Endothelial cell of umbilical vein (primary cell): Measurements from ENCODE around the gene RIN2. TPM values are rescaled to one million over a fixed set of nuclear protein-coding genes. Genes with fewer than 3 reads are reported as not detected.
A peak's percentile ranks its signal among the peaks of the same experiment; 100 is the strongest.

Source experiments
- BruUV-seq: library from RNA; stranded (reverse); fragments of 400-500 nt; replicated peaks from 2 replicates; lab custom pipeline; 2021; lab: Mats Ljungman, UMichigan
- CTCF ChIA-PET: fragments of 300-600, 350-600 bp; sonication (Branson Sonifier 250); formaldehyde crosslinking; loops from one replicate; lab custom pipeline; 2021; ENCODE audit warnings: antibody characterized with exemption, inconsistent platforms; lab: Charles Lee
- POLR2A ChIA-PET: fragments of 300-600, 350-600 bp; sonication (Branson Sonifier 250); formaldehyde crosslinking; loops from one replicate; lab custom pipeline; 2021; ENCODE audit warnings: antibody characterized with exemption, inconsistent platforms; lab: Charles Lee
- DNase-seq: peaks from one replicate; pipeline ENCODE4 v3.0.0-alpha.2; 2011; ENCODE audit warnings: low read depth, low spot score
- FAIRE-seq: peaks from 2 replicates; lab custom pipeline; 2011; peaks lifted over from hg19 to GRCh38; lab: Jason Lieb, UNC
- H2AFZ ChIP-seq: 2 replicates; pipeline ENCODE4 v1.6.0; 2012; ENCODE audit warnings: low read depth, low read length, control low read depth, inconsistent platforms
- H3K27ac ChIP-seq: 2 replicates; pipeline ENCODE4 v1.5.1; 2011; ENCODE audit warnings: low read depth, mild to moderate bottlenecking, control low read depth, low read length, moderate library complexity; ENCODE audit not compliant: insufficient read depth
- H3K27me3 ChIP-seq, 2 experiments: 2 replicates each; pipeline versions ENCODE4 v1.6.0 to v1.6.1; 2011; ENCODE audit warnings: low read length in 2 of 2, mixed read lengths in 1 of 2; ENCODE audit not compliant: control insufficient read depth in 2 of 2, insufficient read depth in 2 of 2
- H3K36me3 ChIP-seq, 2 experiments: 2 replicates in 1 of 2; 3 replicates in 1 of 2; pipeline ENCODE4 v1.5.1; 2011; ENCODE audit warnings: low read length in 2 of 2, mild to moderate bottlenecking in 1 of 2, moderate library complexity in 1 of 2; ENCODE audit not compliant: control insufficient read depth in 2 of 2, insufficient read depth in 2 of 2; ENCODE audit errors: extremely low read depth in 1 of 2
- H3K4me1 ChIP-seq: 3 replicates; pipeline ENCODE4 v1.5.1; 2011; ENCODE audit warnings: mild to moderate bottlenecking, low read length; ENCODE audit not compliant: control insufficient read depth, insufficient read depth; ENCODE audit errors: extremely low read depth
- H3K4me2 ChIP-seq: 2 replicates; pipeline ENCODE4 v1.6.1; 2011; ENCODE audit warnings: low read length, control low read depth, mixed read lengths; ENCODE audit not compliant: insufficient read depth
- H3K4me3 ChIP-seq, 3 experiments: fragments of 200-600 bp in 1 of 3; sonication (generic), shearing (Covaris generic) in 1 of 3; replicated peaks in 1 of 3; 2 replicates each; pipeline ENCODE4 v1.5.1; 2011 to 2016; ENCODE audit warnings: control low read depth in 3 of 3, low read length in 3 of 3, mild to moderate bottlenecking in 2 of 3, inconsistent platforms in 1 of 3, low read depth in 1 of 3, moderate library complexity in 1 of 3; ENCODE audit not compliant: insufficient read depth in 1 of 3
- H3K79me2 ChIP-seq: 2 replicates; pipeline ENCODE4 v1.6.0; 2012; ENCODE audit warnings: low read length, inconsistent platforms; ENCODE audit not compliant: control insufficient read depth, insufficient read depth
- H3K9ac ChIP-seq: replicated peaks from 2 replicates; pipeline ENCODE3; 2011; ENCODE audit warnings: low read length, control low read depth; ENCODE audit not compliant: insufficient read depth; ENCODE audit errors: extremely low read depth
- H3K9me1 ChIP-seq: replicated peaks from 3 replicates; pipeline ENCODE4 v1.6.0; 2011; ENCODE audit warnings: mild to moderate bottlenecking, low read length; ENCODE audit not compliant: control insufficient read depth, insufficient read depth; ENCODE audit errors: extremely low read depth
- H3K9me3 ChIP-seq: replicated peaks from 2 replicates; pipeline ENCODE4 v1.5.1; 2012; ENCODE audit warnings: low read length, inconsistent platforms; ENCODE audit not compliant: control insufficient read depth, insufficient read depth
- H4K20me1 ChIP-seq: replicated peaks from 2 replicates; pipeline ENCODE3; 2011; ENCODE audit warnings: mild to moderate bottlenecking, low read length; ENCODE audit not compliant: control insufficient read depth, insufficient read depth; ENCODE audit errors: extremely low read depth
- CTCF ChIP-seq, 2 donors: IDR thresholded peaks; 1 replicate in 1 of 2; 2 replicates in 1 of 2; pipeline ENCODE4 v1.5.1; 2011; ENCODE audit warnings: low read length in 2 of 2, mild to moderate bottlenecking in 2 of 2, moderate library complexity in 2 of 2, control low read depth in 1 of 2, inconsistent platforms in 1 of 2, low read depth in 1 of 2; ENCODE audit not compliant: insufficient read depth in 1 of 2; ENCODE audit errors: extremely low read depth in 1 of 2
- EZH2 ChIP-seq: IDR thresholded peaks from 2 replicates; pipeline ENCODE4 v1.6.1; 2012; ENCODE audit warnings: borderline replicate concordance, low read depth, mild to moderate bottlenecking, moderate library complexity, low read length, inconsistent platforms; ENCODE audit not compliant: severe bottlenecking
- FOS ChIP-seq: IDR thresholded peaks from 2 replicates; pipeline ENCODE4 v1.6.1; 2011; ENCODE audit warnings: mild to moderate bottlenecking, low read length, moderate library complexity, borderline replicate concordance; ENCODE audit not compliant: insufficient read depth
- GATA2 ChIP-seq: IDR thresholded peaks from 2 replicates; pipeline ENCODE4 v1.7.0; 2011; ENCODE audit warnings: low read depth, mild to moderate bottlenecking, moderate library complexity, mixed read lengths, low read length; ENCODE audit not compliant: insufficient read length, insufficient read depth
- JUN ChIP-seq: IDR thresholded peaks from 2 replicates; pipeline ENCODE4 v1.6.1; 2011; ENCODE audit warnings: borderline replicate concordance, low read depth; ENCODE audit not compliant: insufficient read length, insufficient read depth
- MAX ChIP-seq: IDR thresholded peaks from 2 replicates; pipeline ENCODE4 v1.6.1; 2011; ENCODE audit not compliant: insufficient read depth, insufficient read length
- MYC ChIP-seq: IDR thresholded peaks from one replicate; pipeline ENCODE4 v1.6.1; 2011; ENCODE audit warnings: mild to moderate bottlenecking, low read depth, low read length
- POLR2A ChIP-seq: IDR thresholded peaks from 2 replicates; pipeline ENCODE4 v1.6.1; 2012; ENCODE audit warnings: low read depth, mild to moderate bottlenecking, control low read depth, low read length
- POLR2AphosphoS5 ChIP-seq: IDR thresholded peaks from 2 replicates; pipeline ENCODE4 v1.6.1; 2012; ENCODE audit warnings: low read depth, mild to moderate bottlenecking, control low read depth, low read length, moderate library complexity; ENCODE audit not compliant: insufficient read depth
- dilution Hi-C: fragments of 300-500 bp; cut with MboI; formaldehyde crosslinking; loops from one replicate; pipeline ENCODE4 v1.15.0; 2019; ENCODE audit warnings: low sequenced_read_pairs; ENCODE audit not compliant: extremely low pct_ligation_motif_present
- intact Hi-C: fragments of 100-400 bp; cut with micrococcal nuclease; formaldehyde crosslinking; loops from one replicate; pipeline ENCODE4 v1.10.0; 2022
- polyA plus RNA-seq, 4 experiments: library from polyadenylated mRNA; depleted of rRNA in 3 of 4; stranded (reverse) in 3 of 4; unstranded in 1 of 4; fragments of >200 nt; gene quantifications; 2 replicates each; pipeline versions ENCODE4 v1.2.1 to v1.2.3, GENCODE V29; 2011 to 2012; ENCODE audit warnings: missing spikeins in 1 of 4
- total RNA-seq: library from RNA; stranded (reverse); gene quantifications from 2 replicates; pipeline ENCODE4 v1.2.3, GENCODE V29; 2021

Gene RIN2
- total and polyA plus RNA-seq, 2 donors (not counting 3 experiments of a cell fraction or from before 2014, with no cell fraction given), result 22.6 to 119 TPM

- Histone ChIP-seq H4K20me1 (no peaks in the 10 kb centered on the region), H2AFZ (no peak overlapping the region), H3K9me3 (no peaks in the 10 kb centered on the region), H3K79me2 (no peaks in the 10 kb centered on the region), H3K4me1 (no peaks in the 10 kb centered on the region), H3K36me3 (no peaks in the 10 kb centered on the region), H3K27ac (no peak overlapping the region), H3K9ac (no peak overlapping the region), H3K27me3 (peaks cover 11 to 16% of the 10 kb centered on the region in 2 experiments), H3K4me3 (no peak overlapping the region), H3K4me2 (no peak overlapping the region), H3K9me1 (no peaks in the 10 kb centered on the region)
- intact Hi-C loops (no loop called here), dilution Hi-C loops (no loop called here)
- CTCF ChIA-PET, result interaction anchor here (0.5 kb wide), 1 partner anchor 686 kb away, joined by 3 read pairs; no protein-coding TSS in a partner anchor
- POLR2A ChIA-PET, result no interaction called here
- peak; percentile 21 for DNase-seq
- TF ChIP-seq CTCF (IDR thresholded peaks at IDR 0.05; ENCODE audit: extremely low read depth in 1 of 2, insufficient read depth in 1 of 2, low read depth in 1 of 2, low read length in 2 of 2) (no peak), POLR2AphosphoS5 (no peak), EZH2 (no peak), POLR2A (no peak), MYC (no peak), JUN (no peak), MAX (no peak), FOS (no peak), GATA2 (no peak)
- FAIRE-seq, result no peak
- no TSS peak for BruUV-seq
These were observed 45.3 kb upstream of the RIN2 start for GRCh38 chr20:19712721-19713260.
